Measurements from ENCODE around the gene TNIP1. TPM values are rescaled to one million over a fixed set of nuclear protein-coding genes. Genes with fewer than 3 reads are reported as not detected.

The TNIP1 gene
- total RNA-seq, 3 donors from 2014 or later (not counting 1 experiment from before 2014, with no cell fraction given): 140 to 180 (median 153) TPM

DNA sequence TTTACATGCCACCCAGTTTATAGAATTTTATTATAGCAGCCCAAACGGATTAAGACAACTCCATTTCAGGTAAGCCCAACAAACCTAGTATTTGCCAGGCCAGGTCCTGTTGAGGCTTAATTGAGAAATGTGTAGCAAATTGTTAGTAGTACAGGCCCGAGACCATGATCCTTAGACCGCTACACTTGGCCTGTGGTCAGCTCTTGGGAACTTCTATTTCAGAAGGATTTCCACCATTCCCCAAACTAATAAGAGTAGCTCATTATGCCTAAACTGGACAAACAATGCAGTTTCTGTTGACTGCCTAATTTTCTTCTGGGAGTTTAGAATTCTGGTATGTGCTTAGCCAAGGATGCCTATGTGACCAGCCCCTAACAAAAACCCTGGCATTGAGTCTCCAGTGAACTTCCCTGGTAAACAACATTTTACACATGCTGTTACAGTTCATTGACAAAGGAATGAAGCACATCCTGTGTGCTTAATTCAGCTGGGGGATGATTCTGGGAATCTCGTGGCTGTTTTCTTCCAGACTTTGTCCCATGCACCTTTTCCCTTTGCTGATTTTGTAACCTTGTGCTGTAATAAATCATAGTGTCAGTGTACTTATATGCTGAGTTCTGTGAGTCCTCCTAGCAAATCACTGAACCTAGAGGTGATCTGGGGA is 66.0 kb downstream of the TNIP1 start:
- H3K27ac Mint-ChIP-seq: no peak overlapping the region
- no peaks in the 10 kb centered on the region for H3K36me3 ChIP-seq (ENCODE audit: control insufficient read depth, insufficient read depth, low read length)
- WGBS (ENCODE audit: insufficient coverage): 92% methylated on average over 3 of the region's 4 CpGs

DNA sequence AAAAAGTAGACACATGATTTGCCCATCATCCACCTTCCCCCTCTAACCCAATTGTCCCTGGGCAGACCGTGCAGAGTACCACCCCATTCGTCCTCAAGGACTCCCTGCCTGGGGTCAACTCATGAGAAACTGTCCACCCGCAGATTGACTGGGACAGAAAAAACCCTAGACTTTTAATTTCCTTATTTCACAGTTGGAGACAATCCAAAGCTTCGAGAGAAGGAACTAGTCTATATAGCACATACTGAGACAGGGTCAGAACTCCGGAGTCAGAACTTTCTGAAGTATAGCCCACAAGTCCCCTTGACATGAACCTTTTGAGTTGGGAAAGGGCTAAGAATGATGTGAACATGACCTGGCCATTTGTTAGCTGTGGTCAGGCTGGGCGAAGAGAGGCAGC is 68.0 kb downstream of the TNIP1 start:
- DNase-seq (no peak), ATAC-seq (no peak)
- TF ChIP-seq, protein P1, sequence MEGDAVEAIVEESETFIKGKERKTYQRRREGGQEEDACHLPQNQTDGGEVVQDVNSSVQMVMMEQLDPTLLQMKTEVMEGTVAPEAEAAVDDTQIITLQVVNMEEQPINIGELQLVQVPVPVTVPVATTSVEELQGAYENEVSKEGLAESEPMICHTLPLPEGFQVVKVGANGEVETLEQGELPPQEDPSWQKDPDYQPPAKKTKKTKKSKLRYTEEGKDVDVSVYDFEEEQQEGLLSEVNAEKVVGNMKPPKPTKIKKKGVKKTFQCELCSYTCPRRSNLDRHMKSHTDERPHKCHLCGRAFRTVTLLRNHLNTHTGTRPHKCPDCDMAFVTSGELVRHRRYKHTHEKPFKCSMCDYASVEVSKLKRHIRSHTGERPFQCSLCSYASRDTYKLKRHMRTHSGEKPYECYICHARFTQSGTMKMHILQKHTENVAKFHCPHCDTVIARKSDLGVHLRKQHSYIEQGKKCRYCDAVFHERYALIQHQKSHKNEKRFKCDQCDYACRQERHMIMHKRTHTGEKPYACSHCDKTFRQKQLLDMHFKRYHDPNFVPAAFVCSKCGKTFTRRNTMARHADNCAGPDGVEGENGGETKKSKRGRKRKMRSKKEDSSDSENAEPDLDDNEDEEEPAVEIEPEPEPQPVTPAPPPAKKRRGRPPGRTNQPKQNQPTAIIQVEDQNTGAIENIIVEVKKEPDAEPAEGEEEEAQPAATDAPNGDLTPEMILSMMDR (IDR thresholded peaks at IDR 0.05): no peak
- Histone ChIP-seq H3K4me3 (ENCODE audit: low read length) (no peak overlapping the region), H3K36me3 (ENCODE audit: control insufficient read depth, insufficient read depth, low read length) (no peaks in the 10 kb centered on the region), H3K27me3 (ENCODE audit: control insufficient read depth, insufficient read depth, low read length) (no peaks in the 10 kb centered on the region), H3K4me1 (ENCODE audit: control insufficient read depth, insufficient read depth, low read length) (no peaks in the 10 kb centered on the region), H3K27ac (ENCODE audit: low read length) (no peak overlapping the region), H3K9me3 (ENCODE audit: control insufficient read depth, insufficient read depth, low read length) (no peaks in the 10 kb centered on the region)
- no peaks in the 10 kb centered on the region for H3K4me1 Mint-ChIP-seq
- H3K27me3 Mint-ChIP-seq (ENCODE audit: low read depth in 2 of 2): peaks cover 0 to 4% of the 10 kb centered on the region in 2 donors
- H3K36me3 Mint-ChIP-seq: no peaks in the 10 kb centered on the region
- intact Hi-C loops (cut with micrococcal nuclease): no loop called here
- no peak overlapping the region for H3K27ac Mint-ChIP-seq
- 74% methylated on average over 6 of the region's 6 CpGs for WGBS (ENCODE audit: insufficient coverage)
- no peaks in the 10 kb centered on the region for H3K9me3 Mint-ChIP-seq
- no peak overlapping the region for H3K4me3 Mint-ChIP-seq

More for the DNA sequence above, 66.0 kb downstream of the TNIP1 start:
- H3K4me1 Mint-ChIP-seq: peaks cover 2 to 13% of the 10 kb centered on the region in 2 donors
- H3K4me3 Mint-ChIP-seq: no peak overlapping the region
- Histone ChIP-seq H3K9me3 (ENCODE audit: control insufficient read depth, insufficient read depth, low read length) (no peaks in the 10 kb centered on the region), H3K27ac (ENCODE audit: low read length) (no peak overlapping the region), H3K4me3 (ENCODE audit: low read length) (no peak overlapping the region), H3K27me3 (ENCODE audit: control insufficient read depth, insufficient read depth, low read length) (no peaks in the 10 kb centered on the region), H3K4me1 (ENCODE audit: control insufficient read depth, insufficient read depth, low read length) (no peaks in the 10 kb centered on the region)
- DNase-seq: no peak
- no peaks in the 10 kb centered on the region for H3K9me3 Mint-ChIP-seq
- TF ChIP-seq, protein P1 (IDR thresholded peaks at IDR 0.05): no peak
- intact Hi-C loops (cut with micrococcal nuclease): no loop called here
- peaks cover 0 to 4% of the 10 kb centered on the region in 2 donors for H3K27me3 Mint-ChIP-seq (ENCODE audit: low read depth in 2 of 2)
- no peaks in the 10 kb centered on the region for H3K36me3 Mint-ChIP-seq
- no peak for ATAC-seq

DNA sequence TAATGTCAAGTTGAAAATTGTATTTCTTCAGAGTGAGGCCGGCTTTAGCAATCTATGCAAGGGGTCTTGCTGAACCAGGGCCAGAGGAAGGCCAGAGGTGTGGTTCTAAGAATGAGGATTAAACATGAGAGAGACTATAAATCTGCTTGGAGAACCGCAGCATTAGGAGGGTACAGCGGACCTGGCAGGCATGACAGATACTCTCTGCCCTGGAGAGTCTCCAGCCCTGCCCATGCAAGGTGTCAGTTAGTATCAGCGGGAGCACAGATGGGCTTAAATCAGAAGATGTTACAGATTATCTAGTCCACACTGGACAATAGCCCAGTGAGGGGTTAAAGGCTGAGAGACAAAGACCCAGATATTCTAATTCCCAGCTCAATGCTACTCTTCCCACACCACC is 71.9 kb downstream of the TNIP1 start:
- H3K36me3 ChIP-seq (ENCODE audit: control insufficient read depth, insufficient read depth, low read length): no peaks in the 10 kb centered on the region
- no peak for DNase-seq
- no peaks in the 10 kb centered on the region for H3K9me3 ChIP-seq (ENCODE audit: control insufficient read depth, insufficient read depth, low read length)
- no peak overlapping the region for H3K4me3 ChIP-seq (ENCODE audit: low read length)
- H3K4me1 Mint-ChIP-seq: no peaks in the 10 kb centered on the region
- H3K27ac Mint-ChIP-seq: no peak overlapping the region
- 94% methylated on average over 4 of the region's 4 CpGs for whole genome bisulfite sequencing (ENCODE audit: insufficient coverage)
- no peaks in the 10 kb centered on the region for H3K9me3 Mint-ChIP-seq
- peaks cover 0 to 7% of the 10 kb centered on the region in 2 donors for H3K27me3 Mint-ChIP-seq (ENCODE audit: low read depth in 2 of 2)
- no peaks in the 10 kb centered on the region for H3K36me3 Mint-ChIP-seq
- no peaks in the 10 kb centered on the region for H3K27me3 ChIP-seq (ENCODE audit: control insufficient read depth, insufficient read depth, low read length)
- no peaks in the 10 kb centered on the region for H3K4me1 ChIP-seq (ENCODE audit: control insufficient read depth, insufficient read depth, low read length)
- intact Hi-C loops (cut with micrococcal nuclease): no loop called here
- no peak overlapping the region for H3K4me3 Mint-ChIP-seq
- H3K27ac ChIP-seq (ENCODE audit: low read length): no peak overlapping the region
- ATAC-seq: no peak
- TF ChIP-seq, protein P1 (IDR thresholded peaks at IDR 0.05): no peak

DNA sequence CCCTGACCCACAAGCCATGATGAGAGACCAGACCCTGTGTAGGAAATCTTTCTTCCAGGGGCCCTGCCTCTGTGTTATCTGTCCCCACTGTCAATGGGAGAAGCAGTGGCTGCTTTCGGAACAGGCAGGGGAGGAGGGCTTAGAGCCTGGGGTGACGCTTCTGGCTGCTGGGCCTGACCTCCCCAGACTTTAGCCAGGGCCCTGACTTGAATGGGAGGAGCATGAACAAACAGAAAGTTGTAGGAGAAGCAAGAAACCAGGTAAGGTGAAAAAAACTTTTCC is 72.7 kb downstream of the TNIP1 start:
- Mint-ChIP-seq H3K4me3 (no peak overlapping the region), H3K36me3 (no peaks in the 10 kb centered on the region), H3K27ac (no peak overlapping the region), H3K9me3 (no peaks in the 10 kb centered on the region), H3K27me3 (ENCODE audit: low read depth in 2 of 2) (peaks cover 0 to 10% of the 10 kb centered on the region in 2 donors), H3K4me1 (no peaks in the 10 kb centered on the region)
- no peak overlapping the region for H3K27ac ChIP-seq (ENCODE audit: low read length)
- H3K4me1 ChIP-seq (ENCODE audit: control insufficient read depth, insufficient read depth, low read length): no peaks in the 10 kb centered on the region
- DNase-seq: no peak
- no peak overlapping the region for H3K4me3 ChIP-seq (ENCODE audit: low read length)
- H3K36me3 ChIP-seq (ENCODE audit: control insufficient read depth, insufficient read depth, low read length): no peaks in the 10 kb centered on the region
- no peaks in the 10 kb centered on the region for H3K27me3 ChIP-seq (ENCODE audit: control insufficient read depth, insufficient read depth, low read length)
- TF ChIP-seq, protein P1 (IDR thresholded peaks at IDR 0.05): no peak
- 78% methylated on average over 2 of the region's 2 CpGs for WGBS (ENCODE audit: insufficient coverage)
- no peaks in the 10 kb centered on the region for H3K9me3 ChIP-seq (ENCODE audit: control insufficient read depth, insufficient read depth, low read length)
- ATAC-seq: no peak
- intact Hi-C loops (cut with micrococcal nuclease): no loop called here

Measured in natural killer cell (primary cell).